ENCODE results near the gene ABHD5.

DNA sequence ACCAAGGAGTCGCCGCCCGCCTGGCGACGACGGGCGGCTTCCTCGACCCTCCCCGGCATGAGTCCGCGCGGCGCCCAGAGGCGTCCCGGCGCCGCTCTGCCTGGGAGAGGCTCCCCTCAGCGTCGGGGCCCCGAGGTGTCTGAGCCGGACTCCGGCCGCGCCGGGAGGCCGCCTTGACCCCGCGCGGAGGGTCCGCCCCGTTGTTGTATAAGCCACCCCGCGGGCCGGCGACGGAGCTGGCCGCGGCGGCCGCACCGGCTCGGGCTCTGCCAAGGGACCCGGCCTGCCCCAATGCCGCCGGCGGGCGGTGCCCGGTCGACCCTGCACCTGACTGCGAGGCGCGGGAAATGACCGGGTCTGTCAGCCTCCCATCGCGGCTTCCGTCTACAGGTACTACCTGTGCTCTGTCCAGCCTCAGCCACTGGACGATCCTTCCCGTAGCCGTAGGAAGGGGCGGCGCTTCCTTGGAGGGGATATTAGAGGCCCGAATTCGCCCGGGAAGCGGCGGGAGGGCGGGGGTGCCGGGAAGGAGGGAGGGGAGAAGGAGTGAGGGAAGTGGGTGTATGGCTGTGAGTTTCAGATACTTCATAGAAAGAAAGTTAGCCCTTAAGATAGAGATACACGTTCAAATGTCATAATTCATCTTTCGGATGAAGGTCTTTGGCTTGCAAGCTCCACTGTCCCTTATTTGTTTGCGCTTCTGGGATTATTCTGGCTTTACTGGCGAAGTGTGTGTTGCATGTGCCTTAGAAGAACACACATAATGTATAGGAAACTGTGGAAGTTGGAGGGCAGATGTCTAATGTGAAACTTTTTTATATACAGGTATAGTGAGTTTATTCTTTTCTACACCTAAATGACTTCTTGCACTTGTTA, 620 bp downstream of the ABHD5 start:
- TF ChIP-seq, protein P1, sequence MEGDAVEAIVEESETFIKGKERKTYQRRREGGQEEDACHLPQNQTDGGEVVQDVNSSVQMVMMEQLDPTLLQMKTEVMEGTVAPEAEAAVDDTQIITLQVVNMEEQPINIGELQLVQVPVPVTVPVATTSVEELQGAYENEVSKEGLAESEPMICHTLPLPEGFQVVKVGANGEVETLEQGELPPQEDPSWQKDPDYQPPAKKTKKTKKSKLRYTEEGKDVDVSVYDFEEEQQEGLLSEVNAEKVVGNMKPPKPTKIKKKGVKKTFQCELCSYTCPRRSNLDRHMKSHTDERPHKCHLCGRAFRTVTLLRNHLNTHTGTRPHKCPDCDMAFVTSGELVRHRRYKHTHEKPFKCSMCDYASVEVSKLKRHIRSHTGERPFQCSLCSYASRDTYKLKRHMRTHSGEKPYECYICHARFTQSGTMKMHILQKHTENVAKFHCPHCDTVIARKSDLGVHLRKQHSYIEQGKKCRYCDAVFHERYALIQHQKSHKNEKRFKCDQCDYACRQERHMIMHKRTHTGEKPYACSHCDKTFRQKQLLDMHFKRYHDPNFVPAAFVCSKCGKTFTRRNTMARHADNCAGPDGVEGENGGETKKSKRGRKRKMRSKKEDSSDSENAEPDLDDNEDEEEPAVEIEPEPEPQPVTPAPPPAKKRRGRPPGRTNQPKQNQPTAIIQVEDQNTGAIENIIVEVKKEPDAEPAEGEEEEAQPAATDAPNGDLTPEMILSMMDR (IDR thresholded peaks at IDR 0.05 in 4 of 5, conservative IDR thresholded peaks at IDR 0.05 in 1 of 5): no peak
- TF ChIP-seq POLR2A (IDR thresholded peaks at IDR 0.05): no peak
